ENCODE measurements around the gene DCC.

DCC gene

GRCh38 chr18:53534203-53534602 lies 1194.2 kb downstream of the DCC start:
- no peak overlapping the region for H3K4me3 ChIP-seq (ENCODE audit: low read depth, low read length)
- no peak overlapping the region for H2AFZ ChIP-seq
- no peak overlapping the region for H3K27ac ChIP-seq
- no peaks in the 10 kb centered on the region for H3K27me3 ChIP-seq (ENCODE audit: control insufficient read depth, insufficient read depth, low read length)
- H3K9me3 ChIP-seq (ENCODE audit: control insufficient read depth, low read length), result no peaks in the 10 kb centered on the region
- no peak overlapping the region for H3K9ac ChIP-seq
- no peaks in the 10 kb centered on the region for H3K4me1 ChIP-seq
- TF ChIP-seq CTCF (IDR thresholded peaks at IDR 0.05), result no peak
- H3K36me3 ChIP-seq (ENCODE audit: control insufficient read depth, insufficient read depth, low read length), result no peaks in the 10 kb centered on the region
- no peak overlapping the region for H3K4me2 ChIP-seq (ENCODE audit: low read length)
- no peaks in the 10 kb centered on the region for H3K79me2 ChIP-seq

GRCh38 chr18:53534695-53535094 lies 1194.7 kb downstream of the DCC start:
- no peaks in the 10 kb centered on the region for H3K4me1 ChIP-seq
- H3K9ac ChIP-seq, result no peak overlapping the region
- TF ChIP-seq CTCF (IDR thresholded peaks at IDR 0.05), result no peak
- no peak overlapping the region for H2AFZ ChIP-seq
- no peak overlapping the region for H3K27ac ChIP-seq
- no peaks in the 10 kb centered on the region for H3K27me3 ChIP-seq (ENCODE audit: control insufficient read depth, insufficient read depth, low read length)
- H3K4me2 ChIP-seq (ENCODE audit: low read length), result no peak overlapping the region
- H3K4me3 ChIP-seq (ENCODE audit: low read depth, low read length), result no peak overlapping the region
- no peaks in the 10 kb centered on the region for H3K9me3 ChIP-seq (ENCODE audit: control insufficient read depth, low read length)
- H3K36me3 ChIP-seq (ENCODE audit: control insufficient read depth, insufficient read depth, low read length), result no peaks in the 10 kb centered on the region
- H3K79me2 ChIP-seq, result no peaks in the 10 kb centered on the region

- TF ChIP-seq CTCF (IDR thresholded peaks at IDR 0.05), result no peak
- Histone ChIP-seq H3K4me3 (ENCODE audit: low read depth, low read length) (no peak overlapping the region), H3K4me2 (ENCODE audit: low read length) (no peak overlapping the region), H3K36me3 (ENCODE audit: control insufficient read depth, insufficient read depth, low read length) (no peaks in the 10 kb centered on the region), H3K79me2 (no peaks in the 10 kb centered on the region), H3K4me1 (no peaks in the 10 kb centered on the region), H3K9me3 (ENCODE audit: control insufficient read depth, low read length) (no peaks in the 10 kb centered on the region), H3K27me3 (ENCODE audit: control insufficient read depth, insufficient read depth, low read length) (no peaks in the 10 kb centered on the region), H2AFZ (no peak overlapping the region), H3K9ac (no peak overlapping the region), H3K27ac (no peak overlapping the region)
These were observed 1196.9 kb downstream of the DCC start for GRCh38 chr18:53536908-53537307.

GRCh38 chr18:53541924-53542323 lies 1201.9 kb downstream of the DCC start:
- no peaks in the 10 kb centered on the region for H3K79me2 ChIP-seq
- no peaks in the 10 kb centered on the region for H3K27me3 ChIP-seq (ENCODE audit: control insufficient read depth, insufficient read depth, low read length)
- no peak overlapping the region for H3K4me2 ChIP-seq (ENCODE audit: low read length)
- no peak overlapping the region for H2AFZ ChIP-seq
- no peak overlapping the region for H3K9ac ChIP-seq
- TF ChIP-seq CTCF (IDR thresholded peaks at IDR 0.05), result no peak
- no peaks in the 10 kb centered on the region for H3K9me3 ChIP-seq (ENCODE audit: control insufficient read depth, low read length)
- no peaks in the 10 kb centered on the region for H3K36me3 ChIP-seq (ENCODE audit: control insufficient read depth, insufficient read depth, low read length)
- no peak overlapping the region for H3K27ac ChIP-seq
- no peak overlapping the region for H3K4me3 ChIP-seq (ENCODE audit: low read depth, low read length)
- H3K4me1 ChIP-seq, result no peaks in the 10 kb centered on the region

GRCh38 chr18:53543711-53544110 lies 1203.7 kb downstream of the DCC start:
- TF ChIP-seq CTCF (IDR thresholded peaks at IDR 0.05), result no peak
- Histone ChIP-seq H3K27me3 (ENCODE audit: control insufficient read depth, insufficient read depth, low read length) (no peaks in the 10 kb centered on the region), H3K4me1 (no peaks in the 10 kb centered on the region), H3K9ac (no peak overlapping the region), H3K4me3 (ENCODE audit: low read depth, low read length) (no peak overlapping the region), H3K79me2 (no peaks in the 10 kb centered on the region), H3K9me3 (ENCODE audit: control insufficient read depth, low read length) (no peaks in the 10 kb centered on the region), H2AFZ (no peak overlapping the region), H3K36me3 (ENCODE audit: control insufficient read depth, insufficient read depth, low read length) (no peaks in the 10 kb centered on the region), H3K27ac (no peak overlapping the region), H3K4me2 (ENCODE audit: low read length) (no peak overlapping the region)
